AG09319 (cell line): ENCODE results near the gene PRDM16.

Experiments
- DNase-seq: peaks from one replicate; pipeline ENCODE4 v3.0.0-alpha.2; 2010; ENCODE audit warnings: low read depth; ENCODE audit errors: extremely low read depth
- TF ChIP-seq, protein P1 (sequence below): IDR thresholded peaks from 2 replicates; pipeline ENCODE4 v1.5.1; 2011; ENCODE audit warnings: low read depth, mild to moderate bottlenecking, inconsistent platforms, low read length, moderate library complexity

PRDM16 gene

DNA sequence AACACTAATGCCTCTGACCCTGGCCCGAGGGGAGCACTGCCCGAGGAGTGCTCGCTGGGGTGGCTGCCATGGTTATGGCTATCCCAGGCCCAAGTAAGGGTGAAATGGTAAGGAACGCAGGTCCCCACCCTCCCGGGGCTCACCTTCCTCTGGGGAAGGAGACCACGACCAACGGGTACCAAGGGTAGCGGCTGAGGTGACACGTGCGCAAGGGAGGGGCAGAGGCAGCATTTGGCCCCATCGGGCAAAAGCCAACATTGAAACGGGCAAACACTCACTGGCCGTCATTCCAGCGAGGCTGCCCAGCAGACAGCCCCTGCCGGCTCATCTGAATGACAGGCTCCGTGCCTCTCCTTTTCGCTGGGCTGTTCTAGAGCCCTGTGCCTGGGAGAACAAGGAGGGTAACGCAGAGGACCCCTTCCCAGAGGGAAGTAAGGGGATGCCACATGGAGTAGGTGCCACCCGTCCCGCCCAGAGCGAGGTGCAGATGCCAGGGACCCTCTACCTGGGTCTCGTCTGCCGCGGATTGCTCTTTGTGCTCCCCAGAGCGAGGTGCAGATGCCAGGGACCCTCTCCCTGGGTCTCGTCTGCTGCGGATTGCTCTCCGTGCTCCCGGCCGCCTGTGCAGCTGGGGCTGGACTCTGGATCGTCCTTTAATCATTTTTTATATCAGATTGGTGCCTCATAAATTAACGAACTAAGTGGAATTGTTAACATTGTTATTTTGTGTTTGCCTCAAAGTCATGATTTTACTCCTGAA lies 31.5 kb upstream of the PRDM16 start:
- TF ChIP-seq, protein P1, sequence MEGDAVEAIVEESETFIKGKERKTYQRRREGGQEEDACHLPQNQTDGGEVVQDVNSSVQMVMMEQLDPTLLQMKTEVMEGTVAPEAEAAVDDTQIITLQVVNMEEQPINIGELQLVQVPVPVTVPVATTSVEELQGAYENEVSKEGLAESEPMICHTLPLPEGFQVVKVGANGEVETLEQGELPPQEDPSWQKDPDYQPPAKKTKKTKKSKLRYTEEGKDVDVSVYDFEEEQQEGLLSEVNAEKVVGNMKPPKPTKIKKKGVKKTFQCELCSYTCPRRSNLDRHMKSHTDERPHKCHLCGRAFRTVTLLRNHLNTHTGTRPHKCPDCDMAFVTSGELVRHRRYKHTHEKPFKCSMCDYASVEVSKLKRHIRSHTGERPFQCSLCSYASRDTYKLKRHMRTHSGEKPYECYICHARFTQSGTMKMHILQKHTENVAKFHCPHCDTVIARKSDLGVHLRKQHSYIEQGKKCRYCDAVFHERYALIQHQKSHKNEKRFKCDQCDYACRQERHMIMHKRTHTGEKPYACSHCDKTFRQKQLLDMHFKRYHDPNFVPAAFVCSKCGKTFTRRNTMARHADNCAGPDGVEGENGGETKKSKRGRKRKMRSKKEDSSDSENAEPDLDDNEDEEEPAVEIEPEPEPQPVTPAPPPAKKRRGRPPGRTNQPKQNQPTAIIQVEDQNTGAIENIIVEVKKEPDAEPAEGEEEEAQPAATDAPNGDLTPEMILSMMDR = no peak
- DNase-seq = no peak

DNA sequence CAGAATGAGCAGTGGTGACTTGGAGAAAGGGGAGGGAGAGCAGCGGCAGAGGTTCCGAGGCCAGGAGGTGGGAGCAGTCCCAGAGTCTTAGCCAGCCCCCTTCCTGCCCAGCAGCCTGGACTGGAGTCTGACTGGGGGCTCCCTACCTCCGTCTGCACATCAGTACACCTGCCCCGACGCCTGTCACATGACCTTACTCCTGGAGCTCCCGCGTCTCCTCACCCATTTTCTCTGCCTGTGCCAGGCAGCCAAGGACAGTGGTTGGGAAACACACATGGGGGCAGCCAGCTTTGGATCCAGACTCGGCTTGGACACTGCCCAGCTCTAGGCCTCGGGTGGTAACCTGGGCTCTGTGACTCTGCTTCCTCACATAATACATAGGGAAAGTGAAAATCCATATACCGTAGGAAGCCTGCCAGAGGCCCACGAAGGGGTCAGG lies 30.9 kb upstream of the PRDM16 start:
- DNase-seq = no peak
- TF ChIP-seq, protein P1 = no peak

DNA sequence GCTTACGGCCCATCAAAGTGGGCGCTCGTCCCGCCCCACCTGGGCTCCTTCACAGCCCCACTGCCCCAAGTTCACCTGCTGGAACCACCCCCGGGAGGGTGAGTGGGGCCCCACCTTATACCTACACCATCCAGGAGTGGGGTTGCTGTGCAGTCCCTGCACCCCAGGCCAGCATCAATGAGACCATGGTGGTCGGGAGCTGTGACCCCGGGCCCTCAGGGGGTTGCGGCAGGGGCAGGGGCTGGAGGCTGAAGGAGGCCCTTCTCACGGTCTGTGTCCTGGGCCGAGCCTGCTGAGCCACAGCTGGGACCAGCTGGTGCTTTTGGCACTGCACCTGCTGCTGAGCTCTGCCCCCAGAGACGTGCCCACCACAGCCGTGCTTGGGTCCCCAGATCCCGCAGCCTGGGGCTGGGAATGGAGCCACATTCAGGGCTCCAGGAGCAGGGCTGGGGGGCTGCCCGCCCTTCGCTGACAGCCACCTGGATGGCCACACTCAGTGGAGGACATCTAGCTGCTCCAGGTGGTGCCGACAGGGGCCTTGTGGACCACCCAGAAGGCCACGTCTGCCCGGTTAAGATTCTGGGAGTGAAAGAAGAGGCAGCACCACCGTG lies 30.3 kb upstream of the PRDM16 start:
- no peak for DNase-seq
- TF ChIP-seq, protein P1 = no peak

DNA sequence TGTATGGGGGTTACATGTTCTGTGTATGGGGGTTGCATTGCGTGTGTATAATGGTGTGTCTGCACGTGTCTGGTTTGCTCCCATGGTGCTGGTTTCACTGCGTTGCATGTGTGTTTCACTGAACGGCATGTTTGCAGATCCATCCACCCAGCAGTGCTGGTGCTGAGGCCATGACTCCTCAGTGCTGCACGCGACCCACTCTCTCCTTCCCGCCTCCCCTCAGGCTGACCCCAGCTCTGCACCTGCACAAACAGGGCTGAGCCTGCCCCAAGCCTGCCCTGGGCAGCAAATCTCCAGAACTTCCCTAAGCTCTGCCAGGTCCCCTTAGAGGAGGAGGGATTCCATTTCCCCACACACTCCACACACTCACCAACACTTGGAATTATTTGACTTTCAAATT lies 29.0 kb upstream of the PRDM16 start:
- no peak for DNase-seq
- TF ChIP-seq, protein P1 = no peak

DNA sequence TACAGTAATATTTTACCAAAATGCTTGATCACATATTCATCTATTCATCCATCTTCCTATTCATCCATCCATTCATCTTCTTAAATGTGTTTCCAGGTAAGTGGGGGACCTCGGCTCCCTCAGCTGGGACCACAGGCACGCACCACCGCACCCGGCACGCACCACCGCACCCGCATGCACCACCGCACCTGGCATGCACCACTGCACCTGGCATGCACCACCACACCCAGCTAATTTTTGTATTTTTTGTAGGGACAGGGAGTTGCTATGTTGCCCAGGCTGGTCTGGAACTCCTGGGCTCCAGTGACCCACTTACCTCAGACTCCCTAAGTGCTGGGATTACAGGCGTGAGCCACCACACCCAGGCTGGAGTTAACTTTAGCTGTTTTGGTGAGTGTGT lies 26.5 kb upstream of the PRDM16 start:
- DNase-seq = no peak
- TF ChIP-seq, protein P1 = no peak

DNA sequence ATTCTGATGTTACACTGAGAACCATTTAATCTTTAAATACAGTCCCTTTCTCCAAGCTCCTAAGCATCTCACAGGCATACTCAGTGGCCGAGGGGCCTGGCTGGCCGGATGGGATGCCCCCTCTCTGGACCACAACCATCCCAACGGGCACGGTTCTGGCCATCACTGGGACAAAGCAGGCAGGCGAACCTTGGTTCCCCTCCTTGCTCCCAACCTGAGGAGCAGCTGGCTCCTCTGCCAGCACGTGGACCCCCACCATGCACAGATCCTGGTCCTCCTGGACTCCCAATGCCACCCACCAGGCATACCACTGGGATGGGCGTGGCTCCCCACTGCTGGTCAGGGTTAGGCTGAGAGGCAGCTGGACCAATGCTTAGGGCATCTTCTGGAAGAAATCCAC lies 19.8 kb upstream of the PRDM16 start:
- DNase-seq = no peak
- TF ChIP-seq, protein P1 = no peak

DNA sequence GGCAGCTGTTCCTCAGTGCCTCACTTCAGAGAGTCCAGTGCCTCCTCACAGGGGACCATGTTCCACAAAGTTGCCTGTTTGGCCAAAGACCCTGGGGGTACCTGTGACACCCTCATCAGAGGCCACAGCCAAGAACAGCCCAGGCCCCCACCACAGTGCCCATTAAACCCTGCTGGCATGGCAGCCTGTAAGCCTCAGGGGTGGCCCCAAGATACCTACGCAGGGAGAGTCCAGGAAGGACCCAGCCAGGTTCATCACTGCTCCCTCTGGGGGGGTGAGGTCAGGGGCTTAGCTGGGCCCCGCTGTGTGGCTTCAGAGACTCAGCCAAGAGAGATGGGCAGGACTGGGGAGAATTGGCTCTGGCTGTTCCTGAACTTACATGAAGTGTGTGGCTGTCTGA lies 19.1 kb upstream of the PRDM16 start:
- no peak for DNase-seq
- TF ChIP-seq, protein P1 = no peak
